22Rv1 (cell line): ENCODE measurements around the gene PPFIA1.
A peak's percentile ranks its signal among the peaks of the same experiment; 100 is the strongest.

Experiments
- H3K27ac ChIP-seq: fragments of 450-650 bp; 2 replicates; pipeline ENCODE4 v1.5.1; 2017
- ZFX ChIP-seq: fragments of 450-650 bp; IDR thresholded peaks from 2 replicates; pipeline ENCODE4 v1.6.1; 2017; ENCODE audit warnings: antibody characterized with exemption, borderline replicate concordance
- TF ChIP-seq, protein P1 (sequence below): fragments of 450-650 bp; IDR thresholded peaks from 2 replicates; pipeline ENCODE4 v1.5.1; 2017; ENCODE audit warnings: mild to moderate bottlenecking

PPFIA1 gene

DNA sequence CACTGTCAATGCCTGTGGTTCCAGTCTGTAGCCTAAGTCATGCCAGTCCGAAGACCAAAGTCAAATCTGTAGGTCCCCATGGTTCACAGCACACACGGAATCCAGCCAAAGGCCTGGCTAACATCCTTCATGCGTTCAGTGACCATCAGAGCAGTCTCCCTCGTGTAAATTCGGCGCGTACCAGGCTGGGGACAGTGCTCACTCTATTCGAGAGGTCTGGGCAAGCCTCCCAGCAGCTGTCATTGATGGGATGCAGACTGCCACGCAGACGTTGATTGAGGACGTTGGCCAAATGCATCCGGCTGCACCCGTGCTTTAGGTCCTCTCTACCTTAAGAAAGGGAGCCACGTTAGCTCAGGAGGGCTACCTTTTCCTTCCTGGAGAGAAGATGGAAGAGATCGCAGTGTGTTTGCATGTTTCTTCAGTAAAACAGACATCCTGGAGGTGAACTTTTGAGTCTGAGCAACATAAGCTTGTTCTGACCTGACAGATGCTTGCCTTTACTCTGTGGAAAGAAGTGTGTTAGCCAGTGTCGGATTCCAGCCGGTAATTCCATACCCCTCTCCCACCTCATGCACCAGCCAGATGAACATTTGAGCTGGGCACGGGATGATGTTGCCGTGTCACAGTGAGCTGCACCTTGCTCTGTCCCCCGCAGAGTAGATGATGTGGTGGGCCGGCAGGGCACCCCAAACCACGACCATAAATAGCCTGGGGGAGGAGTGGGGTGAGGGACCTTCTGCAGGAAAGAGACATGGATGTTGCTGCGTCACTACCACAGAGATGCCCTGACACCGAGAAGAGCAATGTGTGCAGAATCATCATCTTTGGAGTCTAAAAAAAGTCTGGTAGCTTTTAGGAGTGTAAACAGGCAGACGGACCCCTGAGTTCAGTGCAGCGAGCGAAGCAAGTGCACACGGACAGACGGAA, 140.1 kb downstream of the PPFIA1 start:
- TF ChIP-seq, protein P1, sequence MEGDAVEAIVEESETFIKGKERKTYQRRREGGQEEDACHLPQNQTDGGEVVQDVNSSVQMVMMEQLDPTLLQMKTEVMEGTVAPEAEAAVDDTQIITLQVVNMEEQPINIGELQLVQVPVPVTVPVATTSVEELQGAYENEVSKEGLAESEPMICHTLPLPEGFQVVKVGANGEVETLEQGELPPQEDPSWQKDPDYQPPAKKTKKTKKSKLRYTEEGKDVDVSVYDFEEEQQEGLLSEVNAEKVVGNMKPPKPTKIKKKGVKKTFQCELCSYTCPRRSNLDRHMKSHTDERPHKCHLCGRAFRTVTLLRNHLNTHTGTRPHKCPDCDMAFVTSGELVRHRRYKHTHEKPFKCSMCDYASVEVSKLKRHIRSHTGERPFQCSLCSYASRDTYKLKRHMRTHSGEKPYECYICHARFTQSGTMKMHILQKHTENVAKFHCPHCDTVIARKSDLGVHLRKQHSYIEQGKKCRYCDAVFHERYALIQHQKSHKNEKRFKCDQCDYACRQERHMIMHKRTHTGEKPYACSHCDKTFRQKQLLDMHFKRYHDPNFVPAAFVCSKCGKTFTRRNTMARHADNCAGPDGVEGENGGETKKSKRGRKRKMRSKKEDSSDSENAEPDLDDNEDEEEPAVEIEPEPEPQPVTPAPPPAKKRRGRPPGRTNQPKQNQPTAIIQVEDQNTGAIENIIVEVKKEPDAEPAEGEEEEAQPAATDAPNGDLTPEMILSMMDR = no peak
- TF ChIP-seq ZFX = no peak
- no peak overlapping the region for H3K27ac ChIP-seq

DNA sequence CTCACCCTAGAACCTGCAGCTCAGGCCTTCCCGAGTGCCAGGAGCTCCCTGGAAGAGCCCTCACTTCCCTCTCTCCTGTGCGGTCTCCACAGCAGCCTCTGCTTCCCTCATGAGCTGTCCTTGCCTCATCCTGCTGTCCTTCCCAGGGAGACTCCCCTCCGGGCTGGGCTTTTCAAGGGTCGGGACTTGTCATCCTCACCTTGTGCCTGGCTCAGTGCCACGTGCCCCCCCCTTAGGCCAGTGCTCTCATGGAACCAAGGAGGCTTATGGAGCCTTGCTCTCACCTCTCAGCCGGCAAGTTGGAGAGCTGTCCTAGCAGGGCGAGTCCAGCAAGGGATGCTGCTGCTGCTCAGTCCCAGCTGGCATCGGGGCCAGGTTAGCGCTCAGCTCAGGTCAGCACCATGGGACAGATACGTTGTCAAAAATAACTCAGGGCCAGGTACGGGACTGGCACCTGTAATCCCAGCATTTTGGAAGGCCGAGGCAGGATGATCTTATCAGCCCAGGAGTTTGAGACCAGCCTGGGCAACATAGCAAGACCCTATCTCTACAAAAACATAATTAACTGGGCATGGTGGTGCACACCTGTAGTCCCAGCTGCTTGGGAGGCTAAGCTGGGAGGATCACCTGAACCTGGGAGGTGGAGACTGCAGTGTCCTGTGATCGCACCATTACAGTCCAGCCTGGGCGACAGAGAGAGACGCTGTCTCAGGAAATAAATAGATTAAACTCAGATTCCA, 141.4 kb downstream of the PPFIA1 start:
- H3K27ac ChIP-seq = no peak overlapping the region
- no peak for TF ChIP-seq ZFX
- TF ChIP-seq, protein P1 = no peak

DNA sequence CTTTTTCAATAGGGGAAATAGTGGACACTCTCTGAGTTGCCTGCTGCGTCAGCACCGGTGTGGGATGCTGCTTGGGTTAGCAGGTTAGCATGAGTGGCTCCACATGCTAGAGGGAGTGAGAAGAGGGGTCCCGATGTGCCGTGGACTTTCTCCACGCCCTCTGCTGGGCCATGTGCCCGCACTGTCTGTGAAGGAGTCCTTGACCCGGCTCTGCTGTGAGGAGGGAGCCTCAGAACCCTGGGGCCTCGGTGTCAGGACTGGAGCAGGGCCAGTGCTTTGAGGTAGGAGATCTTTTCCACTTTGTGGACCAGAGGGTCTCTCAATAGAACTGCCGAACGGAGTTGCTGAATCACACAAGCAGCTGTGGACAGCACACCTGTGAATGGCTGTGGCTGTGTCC, 142.7 kb downstream of the PPFIA1 start:
- no peak for TF ChIP-seq ZFX
- TF ChIP-seq, protein P1 = no peak
- no peak overlapping the region for H3K27ac ChIP-seq

DNA sequence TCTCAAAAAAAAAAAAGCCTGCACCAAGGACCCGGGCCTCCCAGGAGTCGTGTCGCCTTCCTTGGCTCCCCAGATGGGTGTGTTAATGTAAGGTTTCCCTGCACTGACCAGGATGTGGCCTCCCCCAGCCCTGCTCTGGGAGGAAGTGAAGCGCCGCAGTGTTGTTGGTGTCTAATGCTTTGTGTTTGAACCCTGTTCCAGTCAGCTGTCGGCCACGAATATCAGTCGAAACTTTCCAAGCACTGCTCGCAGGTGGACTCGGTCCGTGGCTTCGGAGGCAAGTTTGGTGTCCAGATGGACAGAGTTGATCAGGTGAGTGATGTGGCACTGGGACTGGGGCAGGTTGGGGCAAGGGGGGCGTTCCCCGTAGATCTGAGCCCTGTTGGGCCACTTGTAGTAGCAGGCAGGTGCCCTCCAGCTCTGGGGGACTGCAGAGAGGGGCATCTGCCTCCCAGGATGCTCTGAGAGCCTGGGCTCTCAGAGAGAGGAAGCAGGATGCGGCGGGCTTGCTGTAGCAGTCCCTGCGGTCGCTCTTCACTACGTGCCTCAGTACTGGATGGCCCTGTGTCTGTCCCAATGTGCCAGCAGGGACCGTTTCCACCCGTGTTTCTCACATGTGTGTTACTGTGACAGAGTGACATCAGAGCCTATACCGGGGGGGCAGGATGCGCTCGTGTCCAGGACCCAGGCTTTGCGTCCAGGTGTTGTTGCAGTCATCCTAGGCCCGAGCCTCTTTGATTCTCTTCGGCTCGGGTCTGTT, 144.0 kb downstream of the PPFIA1 start:
- TF ChIP-seq, protein P1 = no peak
- no peak for TF ChIP-seq ZFX
- no peak overlapping the region for H3K27ac ChIP-seq

DNA sequence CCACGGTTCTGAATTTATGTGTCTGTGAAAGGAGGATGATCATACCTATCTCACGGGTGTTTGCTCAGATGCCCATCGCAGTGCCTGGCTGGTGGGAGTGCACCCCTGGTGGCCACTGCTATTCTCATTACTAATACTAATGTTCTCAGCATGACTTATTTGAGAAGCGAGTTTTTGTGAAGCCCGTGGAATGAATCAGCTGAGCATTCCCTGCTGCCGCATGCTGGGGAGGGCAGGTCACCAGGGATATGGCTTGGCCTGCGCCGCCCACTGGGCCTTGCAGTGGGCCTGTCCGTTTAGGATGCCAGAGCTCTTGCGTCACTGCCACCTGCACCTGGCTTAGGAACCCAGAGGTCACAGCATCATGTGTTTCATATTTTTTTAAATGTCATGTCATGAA, 144.7 kb downstream of the PPFIA1 start:
- TF ChIP-seq, protein P1 = peak; percentile 14
- no peak for TF ChIP-seq ZFX
- H3K27ac ChIP-seq = no peak overlapping the region

DNA sequence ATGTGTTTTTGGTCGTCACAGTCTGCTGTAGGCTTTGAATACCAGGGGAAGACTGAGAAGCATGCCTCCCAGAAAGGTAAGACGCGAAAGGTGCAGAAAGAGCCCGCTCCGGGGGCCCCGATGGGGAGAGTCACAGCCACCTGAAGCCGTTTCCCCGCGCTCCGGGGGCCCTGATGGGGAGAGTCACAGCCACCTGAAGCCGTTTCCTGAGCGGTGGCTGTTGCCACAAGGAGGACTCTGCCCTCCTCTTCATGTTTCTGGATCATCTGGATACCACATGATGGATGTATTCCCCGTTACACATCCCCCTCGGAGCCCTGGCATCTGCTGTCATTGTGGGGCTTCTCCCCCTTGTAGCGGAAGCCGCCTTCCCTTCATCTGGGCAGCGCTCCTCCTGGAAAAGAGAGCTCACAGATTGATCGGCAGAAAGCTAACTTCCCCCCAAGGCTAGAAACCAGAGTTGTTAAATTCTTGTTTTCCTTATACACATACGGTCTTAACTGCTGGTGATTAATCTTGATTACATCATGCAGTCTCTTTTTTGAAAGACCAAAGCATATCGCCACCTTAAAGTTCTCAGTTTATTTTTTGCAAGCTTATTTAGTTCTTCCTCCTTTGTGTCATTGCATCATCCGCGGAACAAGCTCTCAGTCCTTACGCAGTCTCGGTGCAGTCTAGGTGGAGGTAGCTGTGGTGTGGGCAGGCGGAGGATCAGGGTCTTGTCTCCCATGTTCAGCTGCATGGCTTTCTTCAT, 145.3 kb downstream of the PPFIA1 start:
- H3K27ac ChIP-seq = no peak overlapping the region
- TF ChIP-seq ZFX = no peak
- TF ChIP-seq, protein P1 = no peak
